Measurements from ENCODE around the gene LRRTM3.

- TF ChIP-seq CTCF (IDR thresholded peaks at IDR 0.05) (no peak), RAD21 (conservative IDR thresholded peaks at IDR 0.05 in 1 of 2, IDR thresholded peaks at IDR 0.05 in 1 of 2) (no peak), POLR2A (IDR thresholded peaks at IDR 0.05; ENCODE audit: low read length) (no peak)
Observed at GRCh38 chr10:67127441-67127840, 201.6 kb downstream of the LRRTM3 start.
